DND-41 (cell line): ENCODE results near the gene HHIP.

Source experiments
- ATAC-seq: fragments of 200-7000 bp; cut with Tn5 transposase; 3 replicates; pipeline ENCODE4 v1.9.1; 2021; ENCODE audit warnings: low read depth; ENCODE audit not compliant: insufficient read depth
- DNase-seq: peaks from one replicate; pipeline ENCODE4 v3.0.0-alpha.2; 2020
- H2AFZ ChIP-seq: 2 replicates; pipeline ENCODE4 v1.6.0; 2012; ENCODE audit warnings: low read depth, low read length
- H3K27ac ChIP-seq: 2 replicates; pipeline ENCODE4 v1.5.1; 2012; ENCODE audit warnings: low read length, inconsistent platforms
- H3K27me3 ChIP-seq: fragments of 200-600 bp; sonication (generic); 2 replicates; pipeline ENCODE4 v1.6.0; 2012; ENCODE audit warnings: low read length, mild to moderate bottlenecking, inconsistent platforms; ENCODE audit not compliant: insufficient read depth, poor library complexity
- H3K36me3 ChIP-seq: 2 replicates; pipeline ENCODE4 v1.5.1; 2012; ENCODE audit warnings: low read length, inconsistent platforms; ENCODE audit not compliant: insufficient read depth
- H3K4me1 ChIP-seq: 2 replicates; pipeline ENCODE4 v1.5.1; 2012; ENCODE audit warnings: mild to moderate bottlenecking, low read length; ENCODE audit not compliant: insufficient read depth
- H3K4me2 ChIP-seq: 2 replicates; pipeline ENCODE4 v1.6.0; 2012; ENCODE audit warnings: mild to moderate bottlenecking, moderate library complexity, low read length, inconsistent platforms; ENCODE audit not compliant: insufficient read depth
- H3K4me3 ChIP-seq, 2 experiments: fragments of 200-600 bp in 1 of 2; shearing (Covaris generic) in 1 of 2; 2 replicates each; pipeline ENCODE4 v1.5.1; 2012 to 2016; ENCODE audit warnings: inconsistent platforms in 2 of 2, low read length in 2 of 2, mild to moderate bottlenecking in 2 of 2, low read depth in 1 of 2, moderate library complexity in 1 of 2
- H3K79me2 ChIP-seq: 2 replicates; pipeline ENCODE4 v1.6.0; 2012; ENCODE audit warnings: low read length, inconsistent platforms; ENCODE audit not compliant: insufficient read depth
- H3K9ac ChIP-seq: 2 replicates; pipeline ENCODE4 v1.6.0; 2012; ENCODE audit warnings: low read depth, mild to moderate bottlenecking, inconsistent platforms, low read length, moderate library complexity
- H3K9me3 ChIP-seq: 2 replicates; pipeline ENCODE4 v1.5.1; 2012; ENCODE audit warnings: low read length, moderate library complexity, mild to moderate bottlenecking, inconsistent platforms; ENCODE audit not compliant: insufficient read depth, severe bottlenecking
- H4K20me1 ChIP-seq: 2 replicates; pipeline ENCODE4 v1.6.0; 2012; ENCODE audit warnings: low read length; ENCODE audit not compliant: insufficient read depth
- CTCF ChIP-seq: IDR thresholded peaks from 2 replicates; pipeline ENCODE4 v1.5.1; 2012; ENCODE audit warnings: borderline replicate concordance, low read length, moderate library complexity, mild to moderate bottlenecking; ENCODE audit not compliant: poor library complexity, severe bottlenecking; ENCODE audit errors: extremely low read depth
- EZH2 ChIP-seq: IDR thresholded peaks from 3 replicates; pipeline ENCODE4 v1.6.1; 2012; ENCODE audit warnings: borderline replicate concordance, low read depth, mild to moderate bottlenecking, moderate library complexity, low read length, inconsistent platforms; ENCODE audit not compliant: severe bottlenecking

Gene HHIP

GRCh38 chr4:144732584-144733428 is 86.8 kb downstream of the HHIP start:
- H3K9ac ChIP-seq, result no peak overlapping the region
- no peak overlapping the region for H3K4me2 ChIP-seq
- H3K27ac ChIP-seq, result no peak overlapping the region
- DNase-seq, result no peak
- H3K9me3 ChIP-seq, result no peaks in the 10 kb centered on the region
- no peak overlapping the region for H2AFZ ChIP-seq
- no peaks in the 10 kb centered on the region for H3K79me2 ChIP-seq
- H3K4me3 ChIP-seq, result no peak overlapping the region
- no peak for ATAC-seq
- no peaks in the 10 kb centered on the region for H4K20me1 ChIP-seq
- H3K4me1 ChIP-seq, result no peaks in the 10 kb centered on the region
- TF ChIP-seq CTCF (no peak), EZH2 (no peak)
- no peaks in the 10 kb centered on the region for H3K27me3 ChIP-seq
- peaks cover 44% of the 10 kb centered on the region for H3K36me3 ChIP-seq

DNA sequence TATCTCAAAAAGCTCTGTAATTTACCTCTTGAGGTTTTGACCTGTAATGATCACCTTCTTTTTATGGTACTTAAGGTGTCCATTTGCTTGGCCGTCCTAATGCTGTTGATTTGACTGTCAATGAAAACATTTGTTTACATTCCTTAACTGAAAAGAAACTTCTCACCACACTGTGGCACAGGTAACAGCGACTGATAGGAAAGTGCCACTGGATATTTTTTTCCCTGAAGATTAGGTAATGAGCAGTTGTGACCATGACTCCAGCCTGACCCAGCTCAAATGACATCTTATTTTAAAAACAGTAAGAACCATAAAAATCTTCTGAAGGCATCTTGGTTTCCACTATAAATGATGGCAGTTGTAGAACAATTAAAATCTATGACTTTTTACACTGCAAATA is 87.6 kb downstream of the HHIP start:
- Histone ChIP-seq H3K9ac (no peak overlapping the region), H4K20me1 (no peaks in the 10 kb centered on the region), H3K4me2 (no peak overlapping the region), H2AFZ (no peak overlapping the region), H3K27ac (no peak overlapping the region), H3K79me2 (no peaks in the 10 kb centered on the region), H3K4me3 (no peak overlapping the region), H3K36me3 (peaks cover 43% of the 10 kb centered on the region), H3K27me3 (no peaks in the 10 kb centered on the region), H3K9me3 (no peaks in the 10 kb centered on the region), H3K4me1 (no peaks in the 10 kb centered on the region)
- ATAC-seq, result no peak
- no peak for DNase-seq
- TF ChIP-seq CTCF (no peak), EZH2 (no peak)

DNA sequence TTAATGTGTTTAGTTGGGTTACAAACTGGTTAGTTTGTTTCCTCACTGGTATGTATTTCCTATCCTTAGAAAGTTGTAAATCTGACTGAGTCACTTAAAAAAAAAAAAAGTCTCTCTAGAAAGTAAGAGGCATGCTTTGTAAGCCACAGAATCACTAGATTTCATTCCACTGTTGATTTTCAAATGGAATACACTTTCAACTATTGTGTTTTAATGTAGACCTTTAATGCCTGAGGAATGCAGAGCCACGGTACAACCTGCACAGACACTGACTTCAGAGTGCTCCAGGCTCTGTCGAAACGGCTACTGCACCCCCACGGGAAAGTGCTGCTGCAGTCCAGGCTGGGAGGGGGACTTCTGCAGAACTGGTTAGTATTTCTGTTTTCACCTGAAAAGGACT is 88.6 kb downstream of the HHIP start:
- no peak overlapping the region for H3K4me3 ChIP-seq
- no peak overlapping the region for H3K9ac ChIP-seq
- H3K4me1 ChIP-seq, result no peaks in the 10 kb centered on the region
- H2AFZ ChIP-seq, result no peak overlapping the region
- peaks cover 48% of the 10 kb centered on the region for H3K36me3 ChIP-seq
- TF ChIP-seq CTCF, result no peak
- TF ChIP-seq EZH2, result no peak
- H3K27me3 ChIP-seq, result no peaks in the 10 kb centered on the region
- no peaks in the 10 kb centered on the region for H4K20me1 ChIP-seq
- no peaks in the 10 kb centered on the region for H3K9me3 ChIP-seq
- H3K27ac ChIP-seq, result no peak overlapping the region
- no peak overlapping the region for H3K4me2 ChIP-seq
- ATAC-seq (no peak), DNase-seq (no peak)
- H3K79me2 ChIP-seq, result no peaks in the 10 kb centered on the region

DNA sequence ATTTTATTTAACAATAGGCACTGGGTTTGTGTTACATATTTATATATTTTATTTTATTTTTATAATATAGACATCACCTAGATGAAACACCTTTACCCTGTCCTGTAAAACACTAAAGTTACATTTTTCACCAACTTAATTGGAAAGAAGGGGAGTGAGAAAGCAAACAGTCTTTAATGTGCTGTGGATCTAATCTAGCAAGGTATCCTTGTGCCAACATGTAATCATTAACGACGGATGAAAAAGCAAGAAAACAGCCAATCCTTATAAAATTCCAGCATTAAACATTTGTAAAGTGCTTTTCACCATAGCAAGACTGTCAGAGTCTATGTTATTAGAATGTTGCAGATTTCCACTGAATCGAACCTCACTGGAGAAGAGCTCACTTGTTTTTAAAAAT is 92.7 kb downstream of the HHIP start:
- H2AFZ ChIP-seq, result no peak overlapping the region
- H3K9me3 ChIP-seq, result no peaks in the 10 kb centered on the region
- no peak overlapping the region for H3K4me3 ChIP-seq
- no peak for TF ChIP-seq EZH2
- no peak for TF ChIP-seq CTCF
- DNase-seq, result no peak
- no peak for ATAC-seq
- H3K27ac ChIP-seq, result no peak overlapping the region
- H4K20me1 ChIP-seq, result no peaks in the 10 kb centered on the region
- H3K4me1 ChIP-seq, result no peaks in the 10 kb centered on the region
- H3K9ac ChIP-seq, result no peak overlapping the region
- H3K79me2 ChIP-seq, result no peaks in the 10 kb centered on the region
- H3K36me3 ChIP-seq, result peaks cover 53% of the 10 kb centered on the region
- no peaks in the 10 kb centered on the region for H3K27me3 ChIP-seq
- H3K4me2 ChIP-seq, result no peak overlapping the region
